Fibroblast of lung (primary cell): Measurements from ENCODE around the gene SLC28A1.

Source experiments
- EZH2 ChIP-seq: IDR thresholded peaks from 2 replicates; pipeline ENCODE4 v1.5.1; 2012; ENCODE audit warnings: low read length, control low read depth, mild to moderate bottlenecking; ENCODE audit errors: missing control alignments
- TF ChIP-seq, protein P1 (sequence below), 2 donors: IDR thresholded peaks in 1 of 2; conservative IDR thresholded peaks in 1 of 2; 1 replicate in 1 of 2; 2 replicates in 1 of 2; pipeline ENCODE4 v1.5.1; 2011 to 2012; ENCODE audit warnings: low read length in 2 of 2, control low read depth in 1 of 2, inconsistent platforms in 1 of 2, low read depth in 1 of 2, mild to moderate bottlenecking in 1 of 2

DNA sequence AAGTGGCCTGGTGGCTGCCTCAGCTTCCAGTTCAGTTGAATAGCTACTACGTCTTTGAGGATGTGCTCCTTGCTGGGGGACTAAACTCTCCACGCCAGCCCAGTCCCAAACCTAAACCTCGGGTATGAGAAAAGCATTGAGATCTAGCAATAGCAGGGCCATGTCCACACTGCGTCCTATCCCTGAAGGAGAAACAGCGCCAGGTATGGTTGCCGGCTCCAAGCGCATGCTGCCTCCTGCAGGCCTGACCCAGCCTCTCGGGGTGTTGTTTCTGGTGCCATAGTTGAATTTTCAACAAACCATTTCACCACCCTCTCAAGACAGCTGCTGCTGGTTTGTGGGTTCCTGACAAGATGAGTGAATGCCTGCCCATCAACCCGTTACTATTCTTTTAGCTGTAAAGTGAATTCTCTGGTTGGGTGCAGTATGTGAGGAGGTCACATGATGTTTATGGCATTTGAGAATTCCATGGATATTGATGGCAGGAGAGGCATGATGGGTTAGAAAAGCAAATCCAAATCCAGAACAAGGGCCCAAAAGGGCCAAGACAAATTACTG, 13.0 kb upstream of the SLC28A1 start:
- TF ChIP-seq, protein P1, sequence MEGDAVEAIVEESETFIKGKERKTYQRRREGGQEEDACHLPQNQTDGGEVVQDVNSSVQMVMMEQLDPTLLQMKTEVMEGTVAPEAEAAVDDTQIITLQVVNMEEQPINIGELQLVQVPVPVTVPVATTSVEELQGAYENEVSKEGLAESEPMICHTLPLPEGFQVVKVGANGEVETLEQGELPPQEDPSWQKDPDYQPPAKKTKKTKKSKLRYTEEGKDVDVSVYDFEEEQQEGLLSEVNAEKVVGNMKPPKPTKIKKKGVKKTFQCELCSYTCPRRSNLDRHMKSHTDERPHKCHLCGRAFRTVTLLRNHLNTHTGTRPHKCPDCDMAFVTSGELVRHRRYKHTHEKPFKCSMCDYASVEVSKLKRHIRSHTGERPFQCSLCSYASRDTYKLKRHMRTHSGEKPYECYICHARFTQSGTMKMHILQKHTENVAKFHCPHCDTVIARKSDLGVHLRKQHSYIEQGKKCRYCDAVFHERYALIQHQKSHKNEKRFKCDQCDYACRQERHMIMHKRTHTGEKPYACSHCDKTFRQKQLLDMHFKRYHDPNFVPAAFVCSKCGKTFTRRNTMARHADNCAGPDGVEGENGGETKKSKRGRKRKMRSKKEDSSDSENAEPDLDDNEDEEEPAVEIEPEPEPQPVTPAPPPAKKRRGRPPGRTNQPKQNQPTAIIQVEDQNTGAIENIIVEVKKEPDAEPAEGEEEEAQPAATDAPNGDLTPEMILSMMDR (conservative IDR thresholded peaks at IDR 0.05 in 1 of 2, IDR thresholded peaks at IDR 0.05 in 1 of 2; ENCODE audit: low read depth in 1 of 2, low read length in 2 of 2) = no peak
- no peak for TF ChIP-seq EZH2
